Prostate gland (tissue), 2 donors: Measurements from ENCODE around the gene A2M. TPM values are rescaled to one million over a fixed set of nuclear protein-coding genes. Genes with fewer than 3 reads are reported as not detected.

Experiments used
- DNase-seq: peaks from one replicate; pipeline ENCODE4 v3.0.0-alpha.2; 2019; ENCODE audit warnings: low spot score
- H3K27ac ChIP-seq, 2 donors: fragments of 200-600 bp; sonication (generic); 2 replicates each; pipeline ENCODE4 v1.5.1; 2017 to 2019
- H3K27me3 ChIP-seq: fragments of 200-600 bp; sonication (generic); replicated peaks from 2 replicates; pipeline ENCODE4 v1.5.1; 2019; ENCODE audit not compliant: insufficient read depth
- H3K36me3 ChIP-seq, 2 donors: fragments of 200-600 bp; sonication (generic); 1 replicate in 1 of 2; 2 replicates in 1 of 2; pipeline versions ENCODE4 v1.5.1 to v1.8.1; 2017 to 2019
- H3K4me1 ChIP-seq: fragments of 200-600 bp; sonication (generic); replicated peaks from 2 replicates; pipeline ENCODE4 v1.5.1; 2019
- H3K4me3 ChIP-seq, 2 donors: fragments of 200-600 bp; sonication (generic); 2 replicates each; pipeline ENCODE4 v1.5.1; 2017 to 2019
- H3K9me3 ChIP-seq: fragments of 200-600 bp; sonication (generic); 2 replicates; pipeline ENCODE4 v1.5.1; 2017
- POLR2A ChIP-seq: fragments of 450-650 bp; IDR thresholded peaks from one replicate; pipeline ENCODE4 v1.6.1; 2016; ENCODE audit warnings: antibody characterized with exemption, mild to moderate bottlenecking
- POLR2AphosphoS5 ChIP-seq: sonication (generic); formaldehyde crosslinking; IDR thresholded peaks from one replicate; pipeline ENCODE4 v1.6.1; 2017; ENCODE audit warnings: antibody characterized with exemption
- WGBS: methylation state at CpG from one replicate; pipeline ENCODE4 v1.1.5; 2018; 5-methylcytosine and 5-hydroxymethylcytosine counted together
- intact Hi-C: fragments of 100-400 bp; cut with DNase I; formaldehyde crosslinking; loops from one replicate; pipeline ENCODE4 v1.14.2; 2022
- total RNA-seq, 2 donors: library from RNA; depleted of rRNA; stranded (reverse); fragments of >200 nt; gene quantifications; one replicate each; pipeline ENCODE4 v1.1.0, GENCODE V29; 2016
- TF ChIP-seq, protein P1 (sequence below), 4 experiments: fragments of 200-600 bp in 2 of 4; fragments of 450-650 bp in 2 of 4; sonication (generic) in 2 of 4; IDR thresholded peaks; 1 replicate in 3 of 4; 2 replicates in 1 of 4; pipeline ENCODE4 v1.5.1; 2016 to 2019; ENCODE audit warnings: antibody characterized with exemption in 4 of 4, mild to moderate bottlenecking in 2 of 4, moderate library complexity in 2 of 4

Gene A2M
- total RNA-seq, 2 donors from 2014 or later, result 82.6 to 286 TPM

DNA sequence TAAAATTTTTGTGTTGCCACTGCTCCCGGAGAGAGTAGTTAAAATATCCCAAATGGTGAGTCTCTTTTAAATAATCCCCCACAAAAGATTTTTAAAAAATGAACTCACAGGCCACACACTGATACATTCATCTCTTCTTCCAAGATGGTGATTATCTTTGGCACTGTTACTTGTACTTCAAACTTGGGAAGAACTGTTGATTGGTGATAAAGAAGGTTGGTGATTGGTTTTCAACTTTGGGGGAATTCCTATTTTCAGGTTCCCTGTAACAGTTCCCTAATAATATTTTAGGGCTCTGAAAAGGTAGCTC is 6.6 kb downstream of the A2M start:
- Histone ChIP-seq H3K9me3 (no peaks in the 10 kb centered on the region), H3K36me3 (no peaks in the 10 kb centered on the region), H3K4me1 (no peaks in the 10 kb centered on the region), H3K27ac (no peak overlapping the region), H3K27me3 (no peaks in the 10 kb centered on the region), H3K4me3 (no peak overlapping the region)
- 78% methylated on average over 1 of the region's 1 CpG for whole genome bisulfite sequencing
- no peak for DNase-seq
- intact Hi-C loops, result loop anchor here (5.0 kb wide), 1 partner anchor 42 kb away; no protein-coding TSS in a partner anchor
- TF ChIP-seq, protein P1, sequence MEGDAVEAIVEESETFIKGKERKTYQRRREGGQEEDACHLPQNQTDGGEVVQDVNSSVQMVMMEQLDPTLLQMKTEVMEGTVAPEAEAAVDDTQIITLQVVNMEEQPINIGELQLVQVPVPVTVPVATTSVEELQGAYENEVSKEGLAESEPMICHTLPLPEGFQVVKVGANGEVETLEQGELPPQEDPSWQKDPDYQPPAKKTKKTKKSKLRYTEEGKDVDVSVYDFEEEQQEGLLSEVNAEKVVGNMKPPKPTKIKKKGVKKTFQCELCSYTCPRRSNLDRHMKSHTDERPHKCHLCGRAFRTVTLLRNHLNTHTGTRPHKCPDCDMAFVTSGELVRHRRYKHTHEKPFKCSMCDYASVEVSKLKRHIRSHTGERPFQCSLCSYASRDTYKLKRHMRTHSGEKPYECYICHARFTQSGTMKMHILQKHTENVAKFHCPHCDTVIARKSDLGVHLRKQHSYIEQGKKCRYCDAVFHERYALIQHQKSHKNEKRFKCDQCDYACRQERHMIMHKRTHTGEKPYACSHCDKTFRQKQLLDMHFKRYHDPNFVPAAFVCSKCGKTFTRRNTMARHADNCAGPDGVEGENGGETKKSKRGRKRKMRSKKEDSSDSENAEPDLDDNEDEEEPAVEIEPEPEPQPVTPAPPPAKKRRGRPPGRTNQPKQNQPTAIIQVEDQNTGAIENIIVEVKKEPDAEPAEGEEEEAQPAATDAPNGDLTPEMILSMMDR (IDR thresholded peaks at IDR 0.05), result no peak
- TF ChIP-seq POLR2A (no peak), POLR2AphosphoS5 (no peak)

DNA sequence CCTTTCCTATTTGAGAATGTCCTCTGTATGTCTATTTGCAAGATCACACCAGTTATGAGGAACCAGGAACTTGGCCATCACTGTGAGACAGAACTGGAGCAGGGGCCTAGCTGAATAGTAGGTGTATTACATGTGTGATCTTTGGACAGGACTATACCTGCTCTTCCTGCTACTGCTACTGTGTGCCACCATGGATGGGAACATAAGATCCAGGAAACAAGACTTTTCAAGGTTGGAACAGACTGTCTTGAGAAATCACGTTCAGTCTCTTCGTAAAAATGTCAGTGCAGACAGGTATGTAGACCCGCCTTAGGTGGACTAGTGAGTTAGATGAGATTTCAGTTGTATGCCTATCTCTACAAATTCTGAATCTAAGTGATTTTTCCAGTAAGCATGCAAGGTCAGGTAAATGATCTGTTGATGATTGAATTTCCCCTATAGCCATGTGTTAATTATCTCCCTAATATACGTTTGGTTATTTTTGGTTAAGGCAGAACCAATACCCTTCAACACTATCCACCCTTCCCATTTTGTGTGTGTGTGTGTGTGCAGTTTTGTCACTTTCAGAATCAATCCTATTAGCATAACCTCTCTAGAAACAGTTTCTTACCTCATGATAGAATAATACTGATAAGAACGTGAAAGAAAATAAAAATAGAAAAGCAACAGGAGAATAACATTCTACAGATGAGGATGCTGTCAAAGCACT is 7.1 kb downstream of the A2M start:
- H3K36me3 ChIP-seq, result no peaks in the 10 kb centered on the region
- no peak overlapping the region for H3K27ac ChIP-seq
- WGBS, result 64% methylated on average over 5 of the region's 5 CpGs
- no peaks in the 10 kb centered on the region for H3K9me3 ChIP-seq
- no peaks in the 10 kb centered on the region for H3K4me1 ChIP-seq
- no peak overlapping the region for H3K4me3 ChIP-seq
- intact Hi-C loops, result loop anchor here (5.0 kb wide), 1 partner anchor 41 kb away; no protein-coding TSS in a partner anchor
- no peaks in the 10 kb centered on the region for H3K27me3 ChIP-seq
- DNase-seq, result no peak
- TF ChIP-seq POLR2AphosphoS5 (no peak), POLR2A (no peak)
- TF ChIP-seq, protein P1 (IDR thresholded peaks at IDR 0.05), result no peak

DNA sequence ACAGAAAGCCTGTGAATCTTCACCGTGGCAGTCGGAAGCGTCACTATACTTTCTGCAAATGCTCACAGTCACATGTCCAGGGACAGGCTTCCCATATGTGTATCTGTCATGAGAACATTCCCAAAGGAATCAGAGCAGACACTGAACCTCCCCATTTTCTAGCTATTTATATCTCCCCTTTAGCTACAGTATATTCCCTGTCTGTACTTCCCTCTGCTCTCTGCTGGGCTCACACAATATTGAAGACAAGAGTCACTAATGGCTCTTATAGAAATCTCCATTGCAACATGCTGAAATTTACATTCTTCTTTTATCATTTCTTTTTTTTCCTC is 8.2 kb downstream of the A2M start:
- H3K36me3 ChIP-seq, result no peaks in the 10 kb centered on the region
- TF ChIP-seq POLR2AphosphoS5, result no peak
- TF ChIP-seq, protein P1 (IDR thresholded peaks at IDR 0.05), result no peak
- no peak for TF ChIP-seq POLR2A
- no peak for DNase-seq

GRCh38 chr12:9106610-9107541 is 8.8 kb downstream of the A2M start:
- no peak for DNase-seq
- no peak overlapping the region for H3K4me3 ChIP-seq
- no peaks in the 10 kb centered on the region for H3K36me3 ChIP-seq
- TF ChIP-seq, protein P1 (IDR thresholded peaks at IDR 0.05), result no peak
- TF ChIP-seq POLR2AphosphoS5, result no peak
- TF ChIP-seq POLR2A, result no peak
- no peak overlapping the region for H3K27ac ChIP-seq
- no peaks in the 10 kb centered on the region for H3K4me1 ChIP-seq
- 93% methylated on average over 11 of the region's 11 CpGs for WGBS
- intact Hi-C loops, result loop anchor here (5.0 kb wide), 1 partner anchor 40 kb away; no protein-coding TSS in a partner anchor
- H3K9me3 ChIP-seq, result no peaks in the 10 kb centered on the region
- no peaks in the 10 kb centered on the region for H3K27me3 ChIP-seq

More for the DNA sequence above, 8.2 kb downstream of the A2M start:
- Histone ChIP-seq H3K27ac (no peak overlapping the region), H3K4me1 (no peaks in the 10 kb centered on the region), H3K27me3 (no peaks in the 10 kb centered on the region), H3K9me3 (no peaks in the 10 kb centered on the region), H3K4me3 (no peak overlapping the region)
- WGBS, result 98% methylated on average over 3 of the region's 3 CpGs
- intact Hi-C loops, result loop anchor here (5.0 kb wide), 1 partner anchor 40 kb away; no protein-coding TSS in a partner anchor
